Cardiac septum (tissue), 1 donor: Measurements from ENCODE around the gene OTOP3. TPM values are rescaled to one million over a fixed set of nuclear protein-coding genes. Genes with fewer than 3 reads are reported as not detected.
"Not testable (repeated sequence)": the region's sequence is repeated elsewhere in the genome, so short reads cannot be mapped to it uniquely, and the experiment has no call there.

Experiments used
- DNase-seq: peaks from one replicate; pipeline ENCODE4 v3.0.0-alpha.2; 2020; ENCODE audit warnings: low spot score
- intact Hi-C: fragments of 100-400 bp; cut with DNase I; formaldehyde crosslinking; loops from one replicate; pipeline ENCODE4 v1.14.0; 2022
- long read RNA-seq: library from polyadenylated mRNA; unstranded; transcript quantifications from one replicate; pipeline ENCODE4 v2.0.0, GENCODE V29; 2021
- total RNA-seq: library from RNA; stranded (reverse); fragmentation: NEBNext Ultra II Directional; extraction: Animal tissue kit (Norgen Biotek cat#: 25700); gene quantifications from one replicate; pipeline ENCODE4 v1.2.1, GENCODE V29; 2021
- donor health status: DM: no; HTN: no; CAD: no.

OTOP3 gene
- not detected for total RNA-seq
- long read RNA-seq = 0 reads

GRCh38 chr17:74935585-74936469 lies at the start of gene OTOP3:
TSS of gene OTOP3 (plus strand) at chr17:74935898. CDS start at chr17:74935922, 24 bp downstream.
- intact Hi-C loops = no loop called here
- no peak for DNase-seq

GRCh38 chr17:74888469-74888868 lies 47.2 kb upstream of the OTOP3 start:
- intact Hi-C loops = no loop called here

GRCh38 chr17:74890554-74890953 lies 45.1 kb upstream of the OTOP3 start:
- intact Hi-C loops = no loop called here
- DNase-seq = no peak

More at GRCh38 chr17:74888469-74888868, 47.2 kb upstream of the OTOP3 start:
- no peak for DNase-seq

- no peak for DNase-seq
- intact Hi-C loops = no loop called here
These were observed 43.5 kb upstream of the OTOP3 start for GRCh38 chr17:74892013-74892841.

- intact Hi-C loops = no loop called here
- DNase-seq = no peak
These were observed 42.5 kb upstream of the OTOP3 start, which contains the start of gene FADS6 for GRCh38 chr17:74892974-74893911. TSS of gene FADS6 (minus strand) at chr17:74893633. CDS start at chr17:74893595, 38 bp downstream.

- intact Hi-C loops = no loop called here
- no peak for DNase-seq
These were observed 41.6 kb upstream of the OTOP3 start for GRCh38 chr17:74893936-74894671.

- no peak for DNase-seq
These were observed 37.2 kb upstream of the OTOP3 start for GRCh38 chr17:74898376-74898946.

GRCh38 chr17:74900208-74900607 lies 35.5 kb upstream of the OTOP3 start:
- no peak for DNase-seq
- intact Hi-C loops = no loop called here

More at GRCh38 chr17:74898376-74898946, 37.2 kb upstream of the OTOP3 start:
- intact Hi-C loops = no loop called here

GRCh38 chr17:74901353-74902135 lies 34.2 kb upstream of the OTOP3 start:
- intact Hi-C loops = no loop called here
- no peak for DNase-seq

- intact Hi-C loops = no loop called here
- no peak for DNase-seq
These were observed 32.7 kb upstream of the OTOP3 start for GRCh38 chr17:74903034-74903433.

GRCh38 chr17:74903671-74904070 lies 32.0 kb upstream of the OTOP3 start:
- intact Hi-C loops = no loop called here
- no peak for DNase-seq

- intact Hi-C loops = no loop called here
- no peak for DNase-seq
These were observed 30.9 kb upstream of the OTOP3 start for GRCh38 chr17:74904687-74905409.

GRCh38 chr17:74906214-74906793 lies 29.4 kb upstream of the OTOP3 start:
- DNase-seq, intact Hi-C loops: not testable (repeated sequence)

GRCh38 chr17:74907012-74907411 lies 28.7 kb upstream of the OTOP3 start:
- intact Hi-C loops = no loop called here
- no peak for DNase-seq

GRCh38 chr17:74909097-74909496 lies 26.6 kb upstream of the OTOP3 start:
- intact Hi-C loops, DNase-seq: not testable (repeated sequence)

- DNase-seq, intact Hi-C loops: not testable (repeated sequence)
These were observed 24.3 kb upstream of the OTOP3 start for GRCh38 chr17:74911423-74911822.
